ENCODE measurements around the gene ARHGEF19. TPM values are rescaled to one million over a fixed set of nuclear protein-coding genes. Genes with fewer than 3 reads are reported as not detected.

ARHGEF19 gene
- total and polyA plus RNA-seq, 9 of the 15 experiments (the other 6 are each of a cell fraction or from before 2014, with no cell fraction given): 0.73 to 21.0 (median 5.2) TPM

- TF ChIP-seq RBM25 (IDR thresholded peaks at IDR 0.05; ENCODE audit: low read depth, low read length, severe bottlenecking) (no peak), NR3C1 (CRISPR knock-in tag; IDR thresholded peaks at IDR 0.05) (no peak), PTTG1 (tag; IDR thresholded peaks at IDR 0.05; ENCODE audit: low read depth) (peak; percentile 14; the same call in 1 of the 2 replicates), FOXP4 (CRISPR knock-in tag; IDR thresholded peaks at IDR 0.05; ENCODE audit: borderline replicate concordance) (no peak), TFAP4 (CRISPR knock-in tag; IDR thresholded peaks at IDR 0.05; ENCODE audit: borderline replicate concordance) (no peak; the same call in 1 of the 2 replicates), MAFK (IDR thresholded peaks at IDR 0.05; ENCODE audit: low read length) (no peak), CBX3 (IDR thresholded peaks at IDR 0.05; ENCODE audit: borderline replicate concordance in 1 of 2, low read length in 2 of 2) (no peak), ZNF79 (CRISPR knock-in tag; IDR thresholded peaks at IDR 0.05; ENCODE audit: low read depth) (no peak), MBD2 (IDR thresholded peaks at IDR 0.05; ENCODE audit: borderline replicate concordance, low read depth) (0 out of 2 replicates have a peak, but pooled peaks have one; percentile 22), CHD1 (IDR thresholded peaks at IDR 0.05; ENCODE audit: low read length) (no peak), ZFP36 (IDR thresholded peaks at IDR 0.05; ENCODE audit: low read depth, low read length, partially characterized antibody) (no peak), POLR2H (tag; IDR thresholded peaks at IDR 0.05; ENCODE audit: low read depth) (no peak), CEBPG (CRISPR knock-in tag; IDR thresholded peaks at IDR 0.05) (no peak), CEBPG (tag; conservative IDR thresholded peaks at IDR 0.05 in 1 of 2, IDR thresholded peaks at IDR 0.05 in 1 of 2) (no peak), RBM14 (IDR thresholded peaks at IDR 0.05; ENCODE audit: borderline replicate concordance, insufficient read depth, low read depth, low read length) (no peak), LARP7 (IDR thresholded peaks at IDR 0.05) (no peak), NEUROD1 (IDR thresholded peaks at IDR 0.05; ENCODE audit: borderline replicate concordance, low read depth, low read length, partially characterized antibody) (no peak), THRAP3 (IDR thresholded peaks at IDR 0.05; ENCODE audit: borderline replicate concordance) (no peak)
- TF ChIP-seq, protein P1, sequence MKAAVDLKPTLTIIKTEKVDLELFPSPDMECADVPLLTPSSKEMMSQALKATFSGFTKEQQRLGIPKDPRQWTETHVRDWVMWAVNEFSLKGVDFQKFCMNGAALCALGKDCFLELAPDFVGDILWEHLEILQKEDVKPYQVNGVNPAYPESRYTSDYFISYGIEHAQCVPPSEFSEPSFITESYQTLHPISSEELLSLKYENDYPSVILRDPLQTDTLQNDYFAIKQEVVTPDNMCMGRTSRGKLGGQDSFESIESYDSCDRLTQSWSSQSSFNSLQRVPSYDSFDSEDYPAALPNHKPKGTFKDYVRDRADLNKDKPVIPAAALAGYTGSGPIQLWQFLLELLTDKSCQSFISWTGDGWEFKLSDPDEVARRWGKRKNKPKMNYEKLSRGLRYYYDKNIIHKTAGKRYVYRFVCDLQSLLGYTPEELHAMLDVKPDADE (conservative IDR thresholded peaks at IDR 0.05; ENCODE audit: control insufficient read depth, low read depth, low read length): 0 out of 2 replicates have a peak, but pooled peaks have one; percentile 56
- TF ChIP-seq, protein P2, sequence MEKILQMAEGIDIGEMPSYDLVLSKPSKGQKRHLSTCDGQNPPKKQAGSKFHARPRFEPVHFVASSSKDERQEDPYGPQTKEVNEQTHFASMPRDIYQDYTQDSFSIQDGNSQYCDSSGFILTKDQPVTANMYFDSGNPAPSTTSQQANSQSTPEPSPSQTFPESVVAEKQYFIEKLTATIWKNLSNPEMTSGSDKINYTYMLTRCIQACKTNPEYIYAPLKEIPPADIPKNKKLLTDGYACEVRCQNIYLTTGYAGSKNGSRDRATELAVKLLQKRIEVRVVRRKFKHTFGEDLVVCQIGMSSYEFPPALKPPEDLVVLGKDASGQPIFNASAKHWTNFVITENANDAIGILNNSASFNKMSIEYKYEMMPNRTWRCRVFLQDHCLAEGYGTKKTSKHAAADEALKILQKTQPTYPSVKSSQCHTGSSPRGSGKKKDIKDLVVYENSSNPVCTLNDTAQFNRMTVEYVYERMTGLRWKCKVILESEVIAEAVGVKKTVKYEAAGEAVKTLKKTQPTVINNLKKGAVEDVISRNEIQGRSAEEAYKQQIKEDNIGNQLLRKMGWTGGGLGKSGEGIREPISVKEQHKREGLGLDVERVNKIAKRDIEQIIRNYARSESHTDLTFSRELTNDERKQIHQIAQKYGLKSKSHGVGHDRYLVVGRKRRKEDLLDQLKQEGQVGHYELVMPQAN (IDR thresholded peaks at IDR 0.05; ENCODE audit: borderline replicate concordance): no peak
Observed at GRCh38 chr1:16172964-16173446, 39.4 kb downstream of the ARHGEF19 start (continued).

Data from K562 (cell line).